ENCODE data around the gene TSPAN9. TPM values are rescaled to one million over a fixed set of nuclear protein-coding genes. Genes with fewer than 3 reads are reported as not detected.

TSPAN9 gene
- total and polyA plus RNA-seq, 2 of the 4 experiments (the other 2 are of a cell fraction), result 17.7 to 39.1 TPM

GRCh38 chr12:3040026-3040656 is 37.0 kb upstream of the TSPAN9 start:
- no peak overlapping the region for H3K18ac ChIP-seq (ENCODE audit: low read depth, low read length)
- H2BK15ac ChIP-seq (ENCODE audit: low read depth, low read length), result no peak overlapping the region
- peaks cover under 1% of the 10 kb centered on the region; the same call in 1 of the 2 replicates for H3K4me1 ChIP-seq (ENCODE audit: control insufficient read depth, insufficient read depth, low read length)
- no peak overlapping the region for H2AK5ac ChIP-seq (ENCODE audit: low read depth, low read length)
- H3K4ac ChIP-seq (ENCODE audit: low read depth, low read length), result no peak overlapping the region
- no peaks in the 10 kb centered on the region; the same call in 1 of the 2 replicates for H3K9me1 ChIP-seq (ENCODE audit: insufficient read depth, low read length)
- TF ChIP-seq MAFK (IDR thresholded peaks at IDR 0.05; ENCODE audit: low read depth, low read length), result no peak
- no peaks in the 10 kb centered on the region for H3K27me3 ChIP-seq (ENCODE audit: control insufficient read depth, insufficient read depth, low read length)
- H4K8ac ChIP-seq (ENCODE audit: low read depth in 2 of 2, low read length in 2 of 2), result no peak overlapping the region
- no TSS peak for BruUV-seq (replicated peaks)
- no peaks in the 10 kb centered on the region for H3K9me3 ChIP-seq (ENCODE audit: control insufficient read depth, insufficient read depth, low read length)
- H2AFZ ChIP-seq (replicated peaks; ENCODE audit: low read length, poor library complexity), result no peak overlapping the region
- no peak overlapping the region for H4K91ac ChIP-seq (ENCODE audit: insufficient read depth, low read depth, low read length)
- DNase-seq (no peak), ATAC-seq (ENCODE audit: low read depth) (no peak)
- POLR2A ChIA-PET (ENCODE audit: unreplicated experiment), result no interaction called here
- in situ Hi-C loops (cut with MboI; ENCODE audit: low sequenced_read_pairs), result no loop called here
- H4K20me1 ChIP-seq (ENCODE audit: insufficient read depth, low read length), result peaks cover 3% of the 10 kb centered on the region; the same call in 1 of the 2 replicates
- dilution Hi-C loops (cut with HindIII; ENCODE audit: low sequenced_read_pairs, unreplicated experiment), result no loop called here
- H2BK20ac ChIP-seq (ENCODE audit: low read depth, low read length), result no peak overlapping the region
- no peak overlapping the region for H2AK9ac ChIP-seq (replicated peaks; ENCODE audit: low read depth, low read length, poor library complexity)
- WGBS, 2 experiments (ENCODE audit: extremely low coverage in 2 of 2, insufficient read length in 1 of 2), result no CpG with 5 or more reads among the region's 15 CpGs
- no peak overlapping the region for H2BK120ac ChIP-seq (ENCODE audit: low read depth, low read length)
- no peak overlapping the region for H3K4me3 ChIP-seq (ENCODE audit: insufficient read depth, low read depth, low read length)
- no peak overlapping the region for H3K56ac ChIP-seq (ENCODE audit: extremely low read depth, insufficient read depth, low read length)
- H3K79me1 ChIP-seq (ENCODE audit: low read depth in 1 of 2, low read length in 2 of 2), result no peaks in the 10 kb centered on the region
- no peak overlapping the region for H4K5ac ChIP-seq (ENCODE audit: low read depth, low read length)
- CTCF ChIA-PET, result no interaction called here
- H3K14ac ChIP-seq (replicated peaks; ENCODE audit: low read depth, low read length), result no peak overlapping the region
- H3K4me2 ChIP-seq (ENCODE audit: low read depth, low read length), result no peak overlapping the region
- no peak overlapping the region for H3K27ac ChIP-seq (ENCODE audit: insufficient read depth, low read length)
- H3K23ac ChIP-seq (ENCODE audit: low read depth, low read length), result no peak overlapping the region
- H2BK5ac ChIP-seq (ENCODE audit: low read depth, low read length, poor library complexity, severe bottlenecking), result no peak overlapping the region
- H3K36me3 ChIP-seq (ENCODE audit: control insufficient read depth, insufficient read depth, low read length), result peaks cover 19% of the 10 kb centered on the region
- no peak overlapping the region for H3K9ac ChIP-seq (ENCODE audit: low read depth, low read length)
- intact Hi-C loops (cut with micrococcal nuclease), result no loop called here
